ENCODE measurements around the gene ARL6IP1. TPM values are rescaled to one million over a fixed set of nuclear protein-coding genes. Genes with fewer than 3 reads are reported as not detected.

Gene ARL6IP1
- total RNA-seq = 358 and 642 TPM in 2 replicates

GRCh38 chr16:18801145-18801972 is at the start of gene ARL6IP1:
Gene ARL6IP1 (minus strand): TSS chr16:18801549. CDS start chr16:18801466, 83 bp downstream.

GRCh38 chr16:18789850-18790706 is 11.3 kb downstream of the ARL6IP1 start, which contains the start of gene RPS15A:
Gene RPS15A (minus strand): TSS chr16:18790334. CDS start chr16:18789113, 1,221 bp downstream.

Other genes starting within 250 kb of the ARL6IP1 start
- 156 and 263 TPM in 2 replicates for gene NOMO2, start 239.5 kb downstream of the ARL6IP1 start, total RNA-seq
- 1,342 and 1,542 TPM in 2 replicates for gene RPS15A, start 11.2 kb downstream of the ARL6IP1 start, total RNA-seq
- 41.1 and 96.5 TPM in 2 replicates for gene SMG1, start 124.9 kb upstream of the ARL6IP1 start, total RNA-seq
- 2.1 and 6.6 TPM in 2 replicates for gene TMC7, start 182.4 kb upstream of the ARL6IP1 start, total RNA-seq